ENCODE data around the gene ATF6. TPM values are rescaled to one million over a fixed set of nuclear protein-coding genes. Genes with fewer than 3 reads are reported as not detected.

ATF6 gene
- total and polyA plus RNA-seq, 2 of the 8 experiments (the other 6 are each of a cell fraction or from before 2014, with no cell fraction given), result 4.6 to 10.0 TPM

DNA sequence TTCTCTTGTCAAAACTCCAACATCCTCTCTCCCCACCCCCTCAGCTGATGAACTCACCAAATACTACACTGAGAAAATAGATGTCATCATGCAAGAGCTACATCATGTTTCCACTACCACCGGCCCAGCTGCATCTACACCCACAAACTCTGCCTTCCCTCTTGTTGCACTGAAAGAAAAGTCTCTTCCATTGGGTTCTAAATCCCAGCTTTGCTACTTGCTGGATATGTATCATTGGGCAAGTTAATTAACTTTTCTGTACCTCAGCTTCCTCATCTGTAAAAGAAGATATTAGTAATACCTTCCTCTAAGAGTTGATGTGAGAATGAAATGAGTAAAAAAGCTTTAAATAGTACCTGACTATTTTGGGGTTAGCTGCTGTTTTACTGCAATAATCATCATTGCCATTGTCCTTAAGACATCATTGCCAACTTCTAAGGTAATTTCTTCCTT, 149.0 kb downstream of the ATF6 start (continued):
- no peak for TF ChIP-seq BRCA1 (IDR thresholded peaks at IDR 0.05; ENCODE audit: low read depth, low read length)

Measured in H1 (cell line).